GM23248 (cell line): ENCODE data around the gene DHCR24. TPM values are rescaled to one million over a fixed set of nuclear protein-coding genes. Genes with fewer than 3 reads are reported as not detected.

Source experiments
- DNase-seq: peaks from one replicate; pipeline ENCODE4 v3.0.0-alpha.2; 2015
- H2AFZ ChIP-seq: fragments of 200-600 bp; sonication (generic); 2 replicates; pipeline ENCODE4 v1.6.1; 2016; ENCODE audit warnings: antibody characterized with exemption
- H3F3A ChIP-seq: fragments of 200-600 bp; sonication (generic); 2 replicates; pipeline ENCODE4 v1.6.1; 2016; ENCODE audit warnings: mild to moderate bottlenecking, antibody characterized with exemption, mixed run types; ENCODE audit not compliant: insufficient read depth
- H3K27ac ChIP-seq: fragments of 200-600 bp; sonication (generic); 2 replicates; pipeline ENCODE4 v1.5.1; 2016; ENCODE audit warnings: mild to moderate bottlenecking
- H3K27me3 ChIP-seq: fragments of 200-600 bp; sonication (generic); replicated peaks from 2 replicates; pipeline ENCODE4 v1.6.1; 2016; ENCODE audit warnings: mild to moderate bottlenecking; ENCODE audit not compliant: insufficient read depth
- H3K36me3 ChIP-seq: fragments of 200-600 bp; sonication (generic); 2 replicates; pipeline ENCODE4 v1.6.1; 2016; ENCODE audit warnings: low read depth, mild to moderate bottlenecking
- H3K4me1 ChIP-seq: fragments of 200-600 bp; sonication (generic); 2 replicates; pipeline ENCODE4 v1.6.1; 2016; ENCODE audit warnings: mild to moderate bottlenecking; ENCODE audit not compliant: insufficient read depth
- H3K4me2 ChIP-seq: fragments of 200-600 bp; sonication (generic); one replicate; pipeline ENCODE4 v1.6.1; 2016; ENCODE audit warnings: mild to moderate bottlenecking; ENCODE audit not compliant: unreplicated experiment
- H3K4me3 ChIP-seq: fragments of 200-600 bp; sonication (generic); 2 replicates; pipeline ENCODE4 v1.5.1; 2016; ENCODE audit warnings: mild to moderate bottlenecking
- H3K79me2 ChIP-seq: fragments of 200-600 bp; sonication (generic); 2 replicates; pipeline ENCODE4 v1.6.1; 2016; ENCODE audit warnings: mild to moderate bottlenecking; ENCODE audit not compliant: insufficient read depth
- H3K9ac ChIP-seq: fragments of 200-600 bp; sonication (generic); 2 replicates; pipeline ENCODE4 v1.6.1; 2016; ENCODE audit warnings: mild to moderate bottlenecking
- H3K9me2 ChIP-seq: fragments of 200-600 bp; sonication (generic); 2 replicates; pipeline ENCODE4 v1.6.1; 2016; ENCODE audit warnings: mixed run types, mild to moderate bottlenecking, moderate library complexity; ENCODE audit not compliant: insufficient read depth
- H3K9me3 ChIP-seq: fragments of 200-600 bp; sonication (generic); one replicate; pipeline ENCODE4 v1.6.1; 2017; ENCODE audit warnings: low read depth
- H4K20me1 ChIP-seq: fragments of 200-600 bp; sonication (generic); 2 replicates; pipeline ENCODE4 v1.6.0; 2016; ENCODE audit not compliant: insufficient read depth
- EZH2 ChIP-seq: fragments of 200-600 bp; sonication (generic); IDR thresholded peaks from 2 replicates; pipeline ENCODE4 v1.6.1; 2018; ENCODE audit warnings: antibody characterized with exemption, mild to moderate bottlenecking; ENCODE audit not compliant: insufficient read depth, poor library complexity, severe bottlenecking
- EZH2phosphoT487 ChIP-seq: fragments of 200-600 bp; sonication (generic); IDR thresholded peaks from 2 replicates; pipeline ENCODE4 v1.6.1; 2018; ENCODE audit warnings: antibody characterized with exemption, moderate library complexity, mild to moderate bottlenecking, low read depth; ENCODE audit not compliant: insufficient read depth
- WGBS, 2 experiments: methylation state at CpG; one replicate each; pipeline ENCODE4 v1.1.6; 2015 to 2017; ENCODE audit warnings: low lambda C conversion rate in 2 of 2, low coverage in 1 of 2; ENCODE audit errors: missing lambda C conversion rate in 2 of 2; 5-methylcytosine and 5-hydroxymethylcytosine counted together
- in situ Hi-C: fragments of 300-500 bp; cut with MboI; formaldehyde crosslinking; loops from 2 replicates; pipeline ENCODE4 v1.15.0; 2020
- polyA plus RNA-seq: library from polyadenylated mRNA; unstranded; fragments of >200 nt; fragmentation: Nextera tagmentation; extraction: Ambion mirVana; gene quantifications from 2 replicates; pipeline ENCODE4 v1.2.1, GENCODE V29; 2016
- total RNA-seq: library from RNA; depleted of rRNA; stranded (reverse); fragments of >200 nt; shearing (Covaris generic); gene quantifications from 2 replicates; pipeline ENCODE4 v1.2.3, GENCODE V29; 2014

Gene DHCR24
- total and polyA plus RNA-seq, 2 experiments from 2014 or later = 42.5 to 63.4 TPM

DNA sequence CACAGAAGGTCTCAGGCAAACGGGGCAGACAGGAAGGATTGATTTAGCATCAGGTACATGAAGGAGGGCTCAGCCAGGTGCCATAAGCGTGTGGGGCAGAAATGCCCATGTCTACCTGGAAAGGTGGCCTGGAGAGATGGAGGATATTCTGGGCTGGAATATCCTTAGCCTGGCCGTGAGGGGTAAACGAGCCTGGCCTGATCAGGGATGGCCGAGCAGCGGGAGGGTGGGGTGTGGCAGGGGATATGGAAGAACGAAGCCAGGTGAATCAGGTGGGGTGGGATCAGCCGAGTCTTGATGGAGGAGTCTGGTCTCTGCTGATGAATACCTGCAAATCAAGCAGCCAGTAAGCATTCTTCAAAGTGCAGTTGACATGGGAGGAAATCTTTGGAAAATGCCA lies 50.4 kb downstream of the DHCR24 start:
- no peaks in the 10 kb centered on the region for H3K79me2 ChIP-seq
- no peaks in the 10 kb centered on the region for H4K20me1 ChIP-seq
- 68 to 77% methylated on average over 8 of the region's 8 CpGs for WGBS, 2 experiments
- H3K4me3 ChIP-seq = no peak overlapping the region
- no peaks in the 10 kb centered on the region for H3K9me2 ChIP-seq
- H2AFZ ChIP-seq = no peak overlapping the region
- H3K9me3 ChIP-seq = no peaks in the 10 kb centered on the region
- DNase-seq = no peak
- no peak overlapping the region for H3K9ac ChIP-seq
- in situ Hi-C loops = no loop called here
- no peak for TF ChIP-seq EZH2
- TF ChIP-seq EZH2phosphoT487 = no peak
- H3K27me3 ChIP-seq = no peaks in the 10 kb centered on the region
- no peak overlapping the region for H3K4me2 ChIP-seq
- H3K36me3 ChIP-seq = no peaks in the 10 kb centered on the region
- no peaks in the 10 kb centered on the region for H3F3A ChIP-seq
- H3K4me1 ChIP-seq = no peaks in the 10 kb centered on the region
- no peak overlapping the region for H3K27ac ChIP-seq

DNA sequence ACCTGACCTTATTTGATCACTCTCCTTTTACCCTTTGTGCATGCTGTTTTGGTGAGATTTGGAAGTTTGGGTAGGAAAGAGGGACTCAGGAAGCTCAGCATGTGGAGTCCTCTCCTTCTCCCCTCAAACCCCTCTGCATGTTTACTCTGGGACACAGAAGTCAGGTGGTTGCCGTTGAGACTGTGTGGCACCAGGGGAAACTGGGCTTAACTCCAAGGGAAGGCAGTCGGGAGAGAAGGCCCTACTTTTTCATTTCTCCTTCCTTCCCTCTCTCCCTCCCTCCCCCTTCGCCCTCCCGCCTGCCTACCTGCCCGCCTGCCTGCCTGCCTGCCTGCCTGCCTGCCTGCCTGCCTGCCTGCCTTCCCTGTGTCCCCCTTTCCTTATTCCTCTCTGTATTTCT lies 51.0 kb downstream of the DHCR24 start:
- WGBS, 2 experiments = 17 to 52% methylated on average over 1 to 5 of the region's 5 CpGs

DNA sequence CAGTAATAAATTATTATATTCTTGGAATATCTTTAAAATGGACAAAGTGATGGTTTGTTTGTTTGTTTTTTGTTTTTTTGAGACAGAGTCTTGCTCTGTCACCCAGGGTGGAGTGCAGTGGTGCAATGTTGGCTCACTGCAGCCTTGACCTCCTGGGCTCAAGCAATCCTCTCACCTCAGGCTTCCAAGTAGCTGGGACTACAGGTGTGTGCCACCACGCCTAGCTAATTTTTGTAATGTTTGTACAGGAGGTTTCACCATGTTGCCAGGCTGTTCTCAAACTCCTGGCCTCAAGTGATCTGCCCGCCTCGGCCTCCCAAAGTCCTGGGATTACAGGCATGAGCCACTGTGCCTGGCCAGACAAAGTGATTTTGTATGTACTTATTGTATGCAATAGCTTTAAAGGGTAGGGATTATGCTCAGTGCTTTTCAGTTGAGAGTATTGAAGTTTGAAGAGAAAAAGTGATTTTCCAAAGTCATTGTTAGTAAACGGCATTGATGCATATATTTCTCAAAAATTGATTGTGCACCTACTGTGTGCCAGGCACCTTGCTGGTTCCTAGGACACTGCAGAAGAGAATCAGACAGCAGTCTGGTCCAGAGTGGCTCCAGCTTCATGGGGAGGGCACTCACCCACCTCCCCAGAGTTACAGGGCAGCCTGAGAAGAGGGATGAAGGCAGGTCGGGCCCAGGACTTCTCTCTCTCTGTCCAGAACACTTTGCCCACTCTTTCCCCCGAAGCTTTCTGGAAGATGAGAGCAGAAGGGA lies 51.7 kb downstream of the DHCR24 start:
- H3K36me3 ChIP-seq = no peaks in the 10 kb centered on the region
- no peaks in the 10 kb centered on the region for H3K4me1 ChIP-seq
- TF ChIP-seq EZH2 = no peak
- no peak for TF ChIP-seq EZH2phosphoT487
- WGBS, 2 experiments = 46 to 60% methylated on average over 6 of the region's 6 CpGs
- H4K20me1 ChIP-seq = no peaks in the 10 kb centered on the region
- no peaks in the 10 kb centered on the region for H3K9me3 ChIP-seq
- no peaks in the 10 kb centered on the region for H3F3A ChIP-seq
- no peak for DNase-seq
- in situ Hi-C loops = no loop called here
- H3K9me2 ChIP-seq = no peaks in the 10 kb centered on the region
- no peak overlapping the region for H3K9ac ChIP-seq
- H3K79me2 ChIP-seq = no peaks in the 10 kb centered on the region
- H3K4me3 ChIP-seq = no peak overlapping the region
- no peak overlapping the region for H2AFZ ChIP-seq
- no peaks in the 10 kb centered on the region for H3K27me3 ChIP-seq
- H3K27ac ChIP-seq = no peak overlapping the region
- no peak overlapping the region for H3K4me2 ChIP-seq

More for the DNA sequence above, 51.0 kb downstream of the DHCR24 start:
- Histone ChIP-seq H3K9me3 (no peaks in the 10 kb centered on the region), H3F3A (no peaks in the 10 kb centered on the region), H3K9ac (no peak overlapping the region), H4K20me1 (no peaks in the 10 kb centered on the region), H3K4me3 (no peak overlapping the region), H3K4me1 (no peaks in the 10 kb centered on the region), H3K27ac (no peak overlapping the region), H3K79me2 (no peaks in the 10 kb centered on the region), H3K36me3 (no peaks in the 10 kb centered on the region), H2AFZ (no peak overlapping the region), H3K9me2 (no peaks in the 10 kb centered on the region), H3K27me3 (no peaks in the 10 kb centered on the region), H3K4me2 (no peak overlapping the region)
- no peak for DNase-seq
- TF ChIP-seq EZH2 (no peak), EZH2phosphoT487 (no peak)
- in situ Hi-C loops = no loop called here

DNA sequence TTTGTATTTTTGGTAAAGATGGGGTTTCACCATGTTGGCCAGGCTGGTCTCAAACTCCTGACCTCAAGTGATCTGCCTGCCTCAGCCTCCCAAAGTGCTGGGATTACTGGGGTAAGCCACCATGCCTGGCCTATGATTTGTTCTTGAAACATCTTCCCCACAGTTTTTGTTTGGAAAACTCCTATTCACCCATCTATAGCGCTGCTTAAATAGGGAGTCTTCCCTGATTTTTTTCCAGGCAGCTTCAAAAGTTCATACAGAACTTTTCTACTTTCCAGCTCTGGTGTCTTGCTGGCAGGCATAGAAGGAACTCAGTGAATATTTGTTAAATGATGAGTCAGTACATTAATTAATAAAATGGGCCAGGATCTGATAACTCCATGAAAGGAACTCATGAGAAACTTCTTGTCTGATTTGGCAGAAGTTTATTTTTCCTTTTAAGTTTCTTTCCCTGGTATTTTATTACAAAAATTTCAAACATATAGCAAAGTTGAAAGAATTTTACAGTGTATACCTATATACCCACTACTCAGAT lies 52.9 kb downstream of the DHCR24 start:
- peak; percentile 13 for DNase-seq
- in situ Hi-C loops = no loop called here

More for the DNA sequence above, 52.9 kb downstream of the DHCR24 start:
- Histone ChIP-seq H3K4me1 (no peaks in the 10 kb centered on the region), H4K20me1 (no peaks in the 10 kb centered on the region), H3K9me3 (no peaks in the 10 kb centered on the region), H3K4me3 (no peak overlapping the region), H3K36me3 (no peaks in the 10 kb centered on the region), H3K27me3 (no peaks in the 10 kb centered on the region), H3K27ac (no peak overlapping the region), H3K9me2 (no peaks in the 10 kb centered on the region), H3K79me2 (no peaks in the 10 kb centered on the region), H3F3A (no peaks in the 10 kb centered on the region), H2AFZ (no peak overlapping the region), H3K9ac (no peak overlapping the region), H3K4me2 (no peak overlapping the region)
- no peak for TF ChIP-seq EZH2phosphoT487
- no peak for TF ChIP-seq EZH2
- WGBS, 2 experiments = 4 to 6% methylated on average over 1 of the region's 1 CpG
